Islet precursor cell (in vitro differentiated cells): ENCODE results near the gene NEK8.
"Not testable (repeated sequence)": the region's sequence is repeated elsewhere in the genome, so short reads cannot be mapped to it uniquely, and the experiment has no call there.

Experiments
- DNase-seq: peaks from one replicate; pipeline ENCODE4 v3.0.0-alpha.2; 2018

NEK8 gene

DNA sequence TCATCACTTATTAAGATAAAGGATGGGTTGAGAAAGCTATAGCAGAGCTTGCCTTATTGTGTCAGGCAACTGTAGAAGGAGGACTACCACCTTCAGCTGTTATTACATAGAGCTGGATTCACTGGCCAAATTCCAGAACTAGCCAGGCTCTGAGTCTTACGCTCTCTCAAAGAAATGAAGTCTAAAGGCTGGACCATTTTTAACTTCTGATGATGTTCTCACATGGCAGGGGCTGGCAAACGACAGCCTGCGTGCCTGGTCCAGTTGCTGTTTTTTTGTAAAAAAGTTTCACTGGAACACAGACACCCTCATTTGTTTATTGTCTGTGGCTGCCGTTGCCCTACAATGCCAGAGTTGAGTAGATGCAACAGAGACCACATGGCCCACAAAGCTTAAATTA is 36.5 kb downstream of the NEK8 start:
- no peak for DNase-seq

DNA sequence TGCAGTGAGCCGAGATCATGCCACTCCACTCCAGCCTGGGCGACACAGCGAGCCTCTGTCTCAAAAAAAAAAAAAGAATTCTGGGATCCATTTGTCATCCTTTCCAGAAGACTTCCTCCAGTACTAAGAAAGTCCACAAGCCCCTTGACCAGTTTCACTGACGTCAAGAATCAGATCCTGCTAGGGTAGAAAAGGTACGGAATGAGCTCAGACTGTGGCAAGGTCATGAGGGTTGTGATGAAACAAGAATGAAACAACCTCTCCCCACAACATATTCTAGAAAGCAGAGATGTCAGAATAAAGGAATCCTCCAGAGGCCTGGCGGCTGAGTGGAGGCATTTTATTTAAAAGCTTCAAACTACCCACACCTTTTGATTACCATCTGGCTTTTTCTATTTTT is 45.1 kb downstream of the NEK8 start:
- no peak for DNase-seq

DNA sequence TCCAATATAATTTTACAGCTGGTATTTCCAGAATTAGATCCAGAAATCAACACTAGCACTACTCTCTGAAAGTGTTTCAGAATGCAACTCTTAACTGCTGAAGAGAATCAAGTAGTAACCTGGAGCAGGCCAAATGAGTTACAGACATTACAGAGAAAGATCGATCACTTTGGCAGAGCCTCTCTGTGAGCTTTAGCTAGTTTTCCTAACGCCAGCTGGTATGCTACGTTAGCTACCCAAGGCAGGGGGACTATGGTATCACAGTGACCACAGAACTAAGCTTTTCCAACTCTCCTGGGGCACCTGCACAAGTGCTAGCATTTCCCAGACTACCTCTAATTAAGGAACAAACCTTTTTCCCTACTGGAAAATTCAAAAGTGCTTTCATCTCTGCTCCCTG is 45.6 kb downstream of the NEK8 start:
- no peak for DNase-seq

DNA sequence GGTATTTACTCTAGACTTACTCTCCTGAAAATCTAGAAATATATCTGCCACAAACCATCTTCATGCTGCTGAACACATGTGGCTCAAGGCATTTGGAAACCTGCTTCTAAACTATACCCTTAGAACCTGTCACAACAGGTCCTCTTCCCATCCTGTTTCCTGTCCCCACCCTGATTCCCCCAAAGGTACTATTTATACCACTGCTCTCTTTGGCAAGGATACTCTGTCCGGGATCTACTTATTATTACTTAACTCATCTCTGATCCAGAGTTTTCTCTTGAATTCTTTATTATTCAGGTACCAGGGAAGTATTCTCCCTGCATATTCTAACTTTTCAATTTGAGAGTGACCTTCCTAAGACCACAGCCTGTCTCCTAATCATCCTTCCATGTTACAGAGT is 48.6 kb downstream of the NEK8 start:
- no peak for DNase-seq

DNA sequence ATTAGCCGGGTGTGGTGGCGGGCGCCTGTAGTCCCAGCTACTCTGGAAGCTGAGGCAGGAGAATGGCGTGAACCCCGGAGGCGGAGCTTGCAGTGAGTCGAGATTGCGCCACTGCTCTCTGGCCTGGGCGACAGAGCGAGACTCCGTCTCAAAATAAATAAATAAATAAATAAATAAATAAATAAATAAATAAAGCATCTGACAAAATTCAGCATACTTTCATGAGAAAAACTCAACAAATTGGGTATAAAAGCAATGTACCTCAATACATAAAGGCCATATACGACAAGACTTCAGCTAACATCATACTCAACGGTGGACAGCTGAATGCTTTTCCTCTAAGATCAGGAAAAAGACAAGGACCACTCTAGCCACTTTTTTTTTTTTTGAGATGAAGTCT is 51.0 kb downstream of the NEK8 start:
- not testable (repeated sequence) for DNase-seq

DNA sequence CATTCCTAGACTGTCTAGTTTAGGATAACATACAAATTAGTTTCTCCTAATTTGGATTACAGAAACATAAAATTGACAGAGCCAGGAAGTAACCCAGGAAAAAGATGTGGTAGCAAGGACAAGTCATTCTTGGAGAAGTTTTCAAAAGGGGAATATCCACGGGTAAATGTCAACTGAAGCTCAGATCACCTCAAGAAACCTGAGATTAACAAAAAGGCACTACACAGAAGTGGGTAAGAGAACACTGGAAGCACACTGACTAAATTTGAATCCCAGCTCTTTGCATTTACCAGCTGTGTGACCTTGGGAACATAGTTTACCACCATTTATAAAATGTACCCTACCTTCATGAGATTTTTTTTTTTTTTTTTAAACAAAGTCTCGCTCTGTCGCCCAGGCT is 54.6 kb downstream of the NEK8 start:
- no peak for DNase-seq

DNA sequence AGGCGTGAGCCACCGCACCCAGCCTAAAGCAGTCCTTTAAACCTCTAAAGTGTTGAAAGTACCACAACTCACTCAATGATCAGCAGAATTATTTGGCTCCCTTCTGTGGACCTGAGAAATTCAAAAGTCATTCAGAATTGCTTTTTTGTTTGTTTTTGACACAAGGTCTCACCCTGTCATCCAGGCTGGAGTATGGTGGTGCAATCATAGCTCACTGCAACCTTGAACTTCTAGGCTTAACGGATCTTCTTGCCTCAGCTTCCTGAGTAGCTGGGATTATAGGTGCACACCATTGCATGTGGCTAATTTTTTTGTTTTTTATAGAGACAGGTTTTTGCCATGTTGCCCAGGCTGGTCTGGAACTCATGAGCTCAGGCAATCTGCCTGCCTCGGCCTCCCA is 59.5 kb downstream of the NEK8 start:
- no peak for DNase-seq
